Lung (tissue), 12 donors: ENCODE measurements around the gene YY1. TPM values are rescaled to one million over a fixed set of nuclear protein-coding genes. Genes with fewer than 3 reads are reported as not detected.

Experiments used
- ATAC-seq: fragments of 200-7000 bp; cut with Tn5 transposase; one replicate; pipeline ENCODE4 v1.9.1; 2020; ENCODE audit warnings: moderate number of reproducible peaks; ENCODE audit not compliant: insufficient read depth, low FRiP score
- DNase-seq, 3 donors: peaks; one replicate each; pipeline ENCODE4 v3.0.0-alpha.2; 2013 to 2017
- H3K27ac ChIP-seq, 2 donors: one replicate each; pipeline ENCODE4 v1.5.1; 2013; ENCODE audit warnings: mild to moderate bottlenecking in 2 of 2, moderate library complexity in 2 of 2, control low read depth in 1 of 2, inconsistent platforms in 1 of 2, low read depth in 1 of 2, low read length in 1 of 2
- H3K27me3 ChIP-seq, 3 donors: one replicate each; pipeline ENCODE4 v1.5.1; 2013; ENCODE audit warnings: low read length in 2 of 3; ENCODE audit not compliant: control insufficient read depth in 3 of 3, insufficient read depth in 3 of 3
- H3K36me3 ChIP-seq, 4 donors: one replicate each; pipeline ENCODE4 v1.5.1; 2013; ENCODE audit warnings: low read length in 4 of 4, mild to moderate bottlenecking in 1 of 4, moderate library complexity in 1 of 4; ENCODE audit not compliant: control insufficient read depth in 4 of 4, insufficient read depth in 4 of 4
- H3K4me1 ChIP-seq, 5 donors: one replicate each; pipeline ENCODE4 v1.5.1; 2013; ENCODE audit warnings: low read length in 5 of 5, mild to moderate bottlenecking in 2 of 5, moderate library complexity in 1 of 5; ENCODE audit not compliant: control insufficient read depth in 5 of 5, insufficient read depth in 5 of 5
- H3K4me3 ChIP-seq: one replicate; pipeline ENCODE4 v1.5.1; 2013; ENCODE audit warnings: mild to moderate bottlenecking, control low read depth, moderate library complexity
- H3K9ac ChIP-seq, 2 donors: one replicate each; pipeline ENCODE4 v1.5.1; 2013; ENCODE audit warnings: low read length in 2 of 2, control low read depth in 1 of 2; ENCODE audit not compliant: insufficient read depth in 1 of 2
- H3K9me3 ChIP-seq, 4 donors: one replicate each; pipeline ENCODE4 v1.5.1; 2013; ENCODE audit warnings: low read length in 3 of 4, mild to moderate bottlenecking in 1 of 4, moderate library complexity in 1 of 4; ENCODE audit not compliant: control insufficient read depth in 4 of 4, insufficient read depth in 3 of 4
- WGBS, 2 donors: extraction: QIAGEN DNeasy Blood & Tissue Kit; methylation state at CpG; one replicate each; pipeline ENCODE4 v1.1.7; 2013; 5-methylcytosine and 5-hydroxymethylcytosine counted together
- polyA plus RNA-seq, 2 donors: library from polyadenylated mRNA; stranded (reverse); fragments of 200-250 nt; gene quantifications; one replicate each; pipeline ENCODE4 v1.2.1, GENCODE V29; 2013
- total RNA-seq, 2 donors: library from RNA; depleted of rRNA in 1 of 2; stranded (reverse); fragments of >200 nt in 1 of 2; gene quantifications; one replicate each; pipeline ENCODE4 v1.2.1, GENCODE V29; 2014 to 2021
- TF ChIP-seq, protein P1 (sequence below): IDR thresholded peaks from 2 replicates; pipeline ENCODE4 v1.5.1; 2012; ENCODE audit warnings: mild to moderate bottlenecking; ENCODE audit errors: control extremely low read depth, extremely low read depth
- donor health status: control.
- donor health status: control.
- donor health status: Bipolar disorder and iron deficiency.
- donor health status: healthy.
- donor health status: DM: yes; HTN: yes; CAD: no.

The YY1 gene
- total and polyA plus RNA-seq, 4 donors, result 22.9 to 62.9 (median 34.6) TPM

DNA sequence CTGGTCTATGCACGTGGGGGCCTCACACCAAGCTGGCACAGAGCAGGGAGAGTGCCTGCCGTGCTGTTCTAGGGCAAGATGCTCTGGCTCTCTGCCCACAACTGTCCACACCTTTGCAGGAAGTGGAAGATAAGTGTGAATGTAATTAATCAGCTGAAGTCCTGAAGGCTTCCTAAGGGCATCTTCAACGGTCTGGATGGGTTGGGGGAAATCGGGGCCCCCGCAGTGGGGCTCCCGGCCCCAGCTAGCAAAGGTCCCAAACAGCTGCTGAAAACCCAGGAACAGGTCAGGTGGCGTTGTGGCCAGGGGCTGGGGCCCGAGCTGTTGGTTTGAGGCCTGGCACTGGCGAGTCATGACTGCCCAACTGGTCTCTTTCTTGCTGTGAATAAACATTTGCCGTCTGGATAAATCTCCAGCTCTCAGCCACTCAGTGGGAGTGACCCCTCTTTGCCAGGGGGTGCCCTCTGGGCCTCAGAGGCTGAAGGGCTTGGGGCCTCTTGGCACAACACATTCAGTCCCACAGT lies 74.0 kb downstream of the YY1 start:
- no peak overlapping the region for H3K9ac ChIP-seq
- H3K4me1 ChIP-seq, result peaks cover 0 to 15% (median 9%) of the 10 kb centered on the region in 5 donors

GRCh38 chr14:100313464-100314230 lies 74.7 kb downstream of the YY1 start:
- DNase-seq (no peak), ATAC-seq (no peak)
- Histone ChIP-seq H3K9ac (no peak overlapping the region), H3K27me3 (peaks cover 0 to 5% (median 0%) of the 10 kb centered on the region in 3 donors), H3K4me1 (peaks cover 0 to 13% (median 7%) of the 10 kb centered on the region in 5 donors), H3K9me3 (peaks cover 0 to 2% (median 0%) of the 10 kb centered on the region in 4 donors), H3K36me3 (no peaks in the 10 kb centered on the region), H3K27ac (no peak overlapping the region), H3K4me3 (no peak overlapping the region)
- WGBS, 2 donors, result 89 to 90% methylated on average over 25 to 26 of the region's 26 CpGs
- TF ChIP-seq, protein P1, sequence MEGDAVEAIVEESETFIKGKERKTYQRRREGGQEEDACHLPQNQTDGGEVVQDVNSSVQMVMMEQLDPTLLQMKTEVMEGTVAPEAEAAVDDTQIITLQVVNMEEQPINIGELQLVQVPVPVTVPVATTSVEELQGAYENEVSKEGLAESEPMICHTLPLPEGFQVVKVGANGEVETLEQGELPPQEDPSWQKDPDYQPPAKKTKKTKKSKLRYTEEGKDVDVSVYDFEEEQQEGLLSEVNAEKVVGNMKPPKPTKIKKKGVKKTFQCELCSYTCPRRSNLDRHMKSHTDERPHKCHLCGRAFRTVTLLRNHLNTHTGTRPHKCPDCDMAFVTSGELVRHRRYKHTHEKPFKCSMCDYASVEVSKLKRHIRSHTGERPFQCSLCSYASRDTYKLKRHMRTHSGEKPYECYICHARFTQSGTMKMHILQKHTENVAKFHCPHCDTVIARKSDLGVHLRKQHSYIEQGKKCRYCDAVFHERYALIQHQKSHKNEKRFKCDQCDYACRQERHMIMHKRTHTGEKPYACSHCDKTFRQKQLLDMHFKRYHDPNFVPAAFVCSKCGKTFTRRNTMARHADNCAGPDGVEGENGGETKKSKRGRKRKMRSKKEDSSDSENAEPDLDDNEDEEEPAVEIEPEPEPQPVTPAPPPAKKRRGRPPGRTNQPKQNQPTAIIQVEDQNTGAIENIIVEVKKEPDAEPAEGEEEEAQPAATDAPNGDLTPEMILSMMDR, result no peak

More for the DNA sequence above, 74.0 kb downstream of the YY1 start:
- DNase-seq, result no peak
- H3K36me3 ChIP-seq, result no peaks in the 10 kb centered on the region
- no peak overlapping the region for H3K4me3 ChIP-seq
- no peak for ATAC-seq
- peaks cover 0 to 5% (median 0%) of the 10 kb centered on the region in 3 donors for H3K27me3 ChIP-seq
- TF ChIP-seq, protein P1, result no peak
- H3K27ac ChIP-seq, result no peak overlapping the region
- H3K9me3 ChIP-seq, result peaks cover 0 to 2% (median 0%) of the 10 kb centered on the region in 4 donors
- 44 to 50% methylated on average over 10 of the region's 10 CpGs for WGBS, 2 donors

GRCh38 chr14:100314724-100315123 lies 75.8 kb downstream of the YY1 start:
- TF ChIP-seq, protein P1, result no peak
- H3K9me3 ChIP-seq, result peaks cover 0 to 2% (median 0%) of the 10 kb centered on the region in 4 donors
- DNase-seq (no peak), ATAC-seq (no peak)
- H3K27ac ChIP-seq, result no peak overlapping the region
- peaks cover 0 to 13% (median 7%) of the 10 kb centered on the region in 5 donors for H3K4me1 ChIP-seq
- WGBS, 2 donors, result 88 to 90% methylated on average over 6 of the region's 6 CpGs
- peaks cover 0 to 5% (median 0%) of the 10 kb centered on the region in 3 donors for H3K27me3 ChIP-seq
- no peak overlapping the region for H3K9ac ChIP-seq
- H3K36me3 ChIP-seq, result no peaks in the 10 kb centered on the region
- no peak overlapping the region for H3K4me3 ChIP-seq
